HK-2 (cell line): Measurements from ENCODE around the gene ZNF22.

Experiments used
- DNase-seq: peaks from one replicate; pipeline ENCODE4 v3.0.0-alpha.2; 2018; ENCODE audit not compliant: unreplicated experiment

ZNF22 gene

DNA sequence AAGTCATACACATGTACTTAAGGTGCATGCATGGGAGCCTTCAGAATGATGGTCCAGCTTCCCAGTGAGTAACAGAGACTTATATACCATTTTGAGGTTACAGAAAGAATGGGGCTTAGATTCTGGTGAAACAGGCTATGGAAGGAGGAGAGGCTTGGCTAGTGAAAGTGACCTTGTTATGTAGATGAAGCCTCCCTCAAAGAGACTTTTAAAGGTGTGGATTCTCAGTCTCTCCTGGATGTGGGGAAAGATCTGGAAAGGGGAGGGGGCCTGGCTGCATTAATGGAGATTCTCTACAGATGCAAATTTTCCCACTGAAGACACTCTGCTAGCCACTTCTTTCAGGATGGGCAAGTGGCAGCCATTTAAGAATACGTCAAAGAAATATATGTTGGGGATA, 35.6 kb upstream of the ZNF22 start:
- DNase-seq: no peak

DNA sequence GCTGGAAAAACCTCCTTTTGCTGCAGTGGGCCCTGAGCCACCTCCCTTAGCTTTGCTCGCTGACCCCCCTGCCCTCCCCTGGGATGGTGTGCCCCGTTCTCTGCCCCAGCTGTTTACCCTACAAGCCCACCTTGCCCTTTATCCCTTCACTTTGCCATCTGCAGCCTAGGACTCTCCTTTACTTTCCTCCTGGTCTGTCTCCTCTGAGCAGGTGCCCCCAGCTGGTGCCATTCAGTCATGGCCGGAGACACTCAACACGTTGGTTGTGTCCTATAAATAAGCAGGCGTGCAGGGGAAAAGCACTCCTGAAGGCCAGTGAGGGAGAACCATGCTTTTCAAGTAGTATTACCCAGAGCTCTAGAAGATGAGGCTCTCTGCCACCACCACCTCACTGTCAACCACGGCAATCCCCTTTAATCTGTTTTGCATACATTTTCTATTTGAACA, 35.0 kb upstream of the ZNF22 start:
- no peak for DNase-seq

DNA sequence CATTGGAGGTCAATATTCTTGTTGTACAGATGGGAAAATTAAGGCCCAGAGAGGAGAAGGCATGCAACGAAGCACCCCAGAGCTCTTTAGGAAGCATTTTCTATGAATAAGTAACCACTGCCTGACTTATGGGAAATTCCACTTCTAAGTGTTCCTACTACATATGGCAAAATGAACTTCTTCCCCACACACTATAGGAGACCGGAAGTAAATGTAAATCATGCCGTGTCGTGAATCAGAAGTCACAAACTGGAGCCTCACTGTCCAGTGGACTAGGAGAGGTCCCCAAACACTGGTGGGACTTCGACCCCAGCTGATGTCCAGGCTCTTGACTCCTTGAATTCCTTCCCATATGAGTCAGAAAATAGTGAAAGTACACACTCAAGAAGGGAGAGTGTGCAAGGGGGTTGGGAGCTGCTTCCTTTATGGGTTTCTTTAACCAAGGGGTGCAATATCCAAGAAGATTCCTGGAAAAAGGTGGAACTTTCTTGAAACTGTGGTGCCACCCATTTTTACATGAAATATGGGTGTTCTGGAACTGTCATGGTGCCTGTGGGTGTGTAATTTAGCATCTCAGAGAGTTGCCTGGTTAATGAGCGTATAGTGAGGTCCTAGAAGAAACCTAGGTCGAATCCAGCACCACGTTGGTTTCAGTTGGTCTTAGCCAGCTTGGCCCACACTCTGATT, 34.5 kb upstream of the ZNF22 start:
- DNase-seq: no peak

DNA sequence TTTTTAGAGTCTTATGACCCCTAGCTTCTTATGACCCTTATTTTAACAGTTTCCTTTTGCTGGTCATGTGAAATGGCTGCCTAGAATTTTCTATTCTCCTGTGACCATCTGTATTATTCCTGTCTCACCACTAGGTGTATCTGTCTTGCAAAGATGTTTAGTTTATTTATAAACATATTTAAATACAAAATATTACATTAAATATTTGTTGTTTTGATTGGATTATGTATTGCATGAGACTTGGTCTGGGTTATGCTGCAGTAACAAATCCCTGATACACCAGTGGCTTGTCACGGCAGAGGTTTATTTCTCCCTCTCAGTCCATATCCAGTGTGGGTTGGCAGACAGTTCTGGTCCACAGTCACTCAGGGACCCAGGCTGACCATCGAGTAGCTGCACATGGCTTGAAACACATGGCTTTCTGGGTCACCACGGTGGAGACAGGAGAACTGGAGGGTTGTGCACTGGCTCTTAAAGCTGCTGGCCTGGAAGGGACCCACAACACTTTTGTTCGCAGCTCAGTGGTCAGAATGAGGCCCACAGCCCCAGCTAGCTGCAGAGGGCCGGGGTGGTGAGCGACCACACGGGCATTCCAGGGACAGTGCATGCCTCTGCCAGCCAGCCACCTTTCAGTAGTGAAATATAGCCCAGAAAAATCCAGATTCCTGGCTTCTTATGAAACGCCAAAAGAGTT, 33.8 kb upstream of the ZNF22 start:
- DNase-seq: no peak

DNA sequence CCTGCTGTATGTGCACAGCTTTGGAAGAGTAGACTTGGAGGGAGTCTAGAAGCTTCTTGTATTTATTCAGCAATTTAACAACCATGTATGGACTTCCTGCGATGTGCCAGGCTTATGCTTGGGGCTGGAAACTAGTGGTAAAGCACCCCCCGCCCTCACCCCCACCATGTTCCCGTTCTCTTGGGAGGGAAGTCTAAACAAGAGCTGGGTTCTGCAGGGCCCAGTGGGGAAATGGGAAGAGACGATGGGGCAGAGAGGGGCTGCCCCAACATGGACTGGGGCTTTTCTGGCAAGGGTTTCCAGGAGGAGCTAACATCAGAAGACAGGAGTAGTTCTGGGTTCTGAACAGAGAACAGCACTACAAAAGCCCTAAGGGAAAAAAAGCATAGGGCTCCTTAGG, 33.1 kb upstream of the ZNF22 start:
- no peak for DNase-seq

DNA sequence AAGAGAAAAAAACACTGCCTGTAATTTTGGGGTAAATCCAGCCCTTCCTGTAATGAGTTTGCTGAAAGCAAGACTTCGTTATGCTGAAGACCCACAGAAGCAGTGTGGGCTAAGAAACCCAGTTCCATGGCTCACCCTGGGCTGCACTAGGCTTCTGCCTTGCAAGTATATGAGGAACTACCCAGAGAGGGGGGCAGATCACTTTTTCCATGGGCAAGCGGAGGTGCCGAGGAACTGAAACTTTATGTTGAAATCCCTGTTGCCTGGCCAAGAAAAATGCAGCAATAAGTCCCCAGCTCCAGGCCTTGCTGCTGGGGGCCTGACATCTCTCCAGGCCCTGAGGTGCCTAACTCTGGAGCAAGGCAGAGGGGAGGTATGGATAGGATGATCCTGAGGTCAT, 32.6 kb upstream of the ZNF22 start:
- DNase-seq: no peak

DNA sequence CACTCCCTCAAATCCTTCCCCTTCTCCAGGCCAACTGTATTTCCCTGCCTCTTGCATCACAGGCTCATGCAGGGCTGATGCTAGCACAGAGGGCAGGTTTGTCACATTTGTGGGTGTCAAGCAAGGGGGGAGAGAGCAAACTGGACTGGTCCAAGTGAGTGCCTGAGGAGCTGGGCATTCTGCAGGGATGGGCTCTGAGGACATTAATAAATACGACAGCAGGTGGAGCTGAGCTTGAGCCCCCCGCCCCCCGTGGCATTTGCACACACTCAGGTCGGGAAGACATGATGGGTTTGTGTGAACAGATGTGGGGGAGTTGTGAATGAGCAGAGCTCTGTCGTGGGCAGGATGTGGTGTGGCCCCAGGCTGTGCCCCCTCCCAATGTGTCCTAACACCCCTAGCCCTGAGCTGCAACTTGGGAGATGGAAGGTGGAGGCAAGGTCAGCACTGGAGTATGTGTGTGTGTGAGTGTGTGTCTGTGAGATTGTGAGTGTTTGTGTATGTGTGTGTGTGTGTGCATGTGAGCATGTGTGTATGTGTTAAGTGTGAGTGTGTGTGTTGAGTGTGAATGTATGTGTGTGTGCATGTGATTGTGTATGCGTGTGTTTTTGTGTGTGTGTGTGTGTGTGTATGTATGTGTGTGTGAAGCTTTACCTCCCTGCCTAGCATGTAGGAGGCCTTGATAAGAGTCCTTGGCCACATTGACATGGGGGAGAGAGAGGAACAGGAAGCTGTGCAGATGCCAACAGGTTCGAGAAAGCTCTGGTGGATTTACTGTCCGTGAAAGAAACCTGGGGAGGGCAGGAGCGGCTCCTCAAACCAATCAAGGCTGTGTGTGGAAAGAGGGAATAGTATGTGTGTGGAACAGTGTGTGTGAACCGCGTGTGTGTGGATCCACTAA, 32.0 kb upstream of the ZNF22 start:
- DNase-seq: no peak

DNA sequence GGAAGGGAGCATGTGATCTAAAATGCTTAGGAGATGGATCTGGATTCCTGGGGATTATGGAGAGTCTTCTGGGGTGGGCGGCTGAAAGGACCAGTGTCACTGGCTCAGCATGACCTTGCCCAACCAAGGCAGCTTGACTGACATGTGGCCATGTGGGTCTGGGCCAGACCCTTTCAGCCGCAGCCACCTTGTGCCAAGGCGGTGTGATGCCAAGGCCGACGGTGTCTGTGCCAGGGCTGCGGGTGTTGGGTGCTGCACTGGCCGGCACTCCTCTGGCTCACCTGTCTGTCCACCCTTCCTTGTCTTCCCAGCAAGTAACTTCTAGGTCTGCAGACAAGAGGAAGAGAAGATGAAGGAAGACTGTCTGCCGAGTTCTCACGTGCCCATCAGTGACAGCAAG, 30.9 kb upstream of the ZNF22 start:
- no peak for DNase-seq

DNA sequence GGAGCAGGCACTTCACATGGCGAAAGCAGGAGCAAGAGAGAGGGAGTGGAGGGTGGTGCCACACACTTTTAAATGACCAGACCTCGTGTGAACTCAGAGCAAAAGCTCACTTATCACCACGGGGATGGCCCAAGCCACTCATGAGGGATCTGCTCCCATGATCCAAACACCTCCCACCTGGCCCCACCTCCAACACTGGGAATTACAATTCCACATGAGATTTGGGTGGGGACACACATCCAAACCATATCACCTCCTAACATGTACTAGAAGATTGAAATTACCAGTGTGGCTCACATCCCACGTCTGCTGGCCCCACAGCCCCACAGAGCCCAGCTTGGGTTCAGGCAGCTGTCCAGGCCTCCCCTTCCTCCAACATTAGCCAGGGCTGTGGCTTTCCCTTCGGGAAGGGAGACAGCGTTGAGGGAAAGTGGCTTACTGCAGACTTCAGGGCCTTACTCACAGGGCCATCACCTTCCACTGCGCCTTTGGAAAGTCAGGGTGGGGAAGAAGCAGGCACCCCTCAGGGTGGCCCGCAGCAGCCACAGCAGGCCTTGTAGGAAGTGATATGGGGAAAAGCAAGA, 29.8 kb upstream of the ZNF22 start:
- no peak for DNase-seq

DNA sequence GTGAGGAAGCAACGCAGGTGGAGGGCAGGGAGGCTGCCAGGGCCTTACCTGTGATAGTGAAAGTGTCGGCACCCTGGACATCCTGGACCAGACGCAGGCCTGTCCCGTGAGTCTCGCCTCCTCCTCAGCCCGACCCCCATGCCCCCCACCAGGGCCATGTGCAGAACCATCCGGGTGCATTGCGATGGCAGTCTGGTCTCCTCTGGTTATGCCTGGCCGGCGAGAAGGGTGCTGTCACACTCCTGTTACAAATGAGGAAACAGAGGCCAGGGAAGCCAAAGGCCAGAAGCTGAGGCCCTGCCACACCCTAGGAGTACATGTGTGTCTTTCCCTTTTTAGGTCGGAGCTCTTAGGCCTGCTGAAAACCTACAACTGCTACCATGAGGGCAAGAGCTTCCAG, 29.3 kb upstream of the ZNF22 start:
- no peak for DNase-seq

DNA sequence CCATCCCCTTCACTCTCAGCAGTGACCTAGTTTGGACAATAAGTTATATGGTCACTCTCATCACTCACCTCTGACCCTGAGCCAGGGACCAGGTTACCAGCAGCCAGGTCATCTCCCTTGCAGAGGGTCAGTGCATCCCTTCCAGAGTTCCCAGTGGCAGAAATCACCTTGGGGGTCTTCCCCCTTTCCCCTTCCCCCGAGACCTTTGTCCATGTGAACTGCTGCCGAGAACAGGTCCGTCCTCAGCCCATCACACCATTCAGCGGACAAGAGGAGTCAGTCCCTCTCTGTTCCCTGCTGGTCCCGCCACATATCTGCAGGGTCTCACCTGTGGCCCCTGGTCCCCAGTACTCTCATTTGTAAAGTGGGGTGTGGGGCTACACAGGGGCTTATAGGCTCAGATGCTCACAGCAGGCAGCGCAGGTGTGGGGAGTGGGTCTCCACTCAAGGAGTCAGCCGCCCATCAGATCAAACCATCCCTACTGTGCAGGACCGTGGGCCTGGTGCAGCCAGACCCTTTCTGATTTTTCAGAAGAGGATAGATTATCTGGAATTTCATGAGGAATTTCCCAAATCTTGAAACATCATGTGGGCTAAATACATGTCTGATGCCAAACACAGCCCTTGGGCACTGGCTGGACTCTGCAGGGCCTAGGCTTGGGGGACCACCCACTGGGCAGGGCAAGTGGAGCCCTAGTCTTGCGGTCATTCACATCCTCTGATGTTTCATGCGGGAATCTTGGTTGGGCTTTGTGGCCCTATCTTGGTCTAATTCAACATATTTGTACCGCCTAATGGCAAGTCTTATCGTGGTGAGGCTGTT, 28.6 kb upstream of the ZNF22 start:
- DNase-seq: no peak

DNA sequence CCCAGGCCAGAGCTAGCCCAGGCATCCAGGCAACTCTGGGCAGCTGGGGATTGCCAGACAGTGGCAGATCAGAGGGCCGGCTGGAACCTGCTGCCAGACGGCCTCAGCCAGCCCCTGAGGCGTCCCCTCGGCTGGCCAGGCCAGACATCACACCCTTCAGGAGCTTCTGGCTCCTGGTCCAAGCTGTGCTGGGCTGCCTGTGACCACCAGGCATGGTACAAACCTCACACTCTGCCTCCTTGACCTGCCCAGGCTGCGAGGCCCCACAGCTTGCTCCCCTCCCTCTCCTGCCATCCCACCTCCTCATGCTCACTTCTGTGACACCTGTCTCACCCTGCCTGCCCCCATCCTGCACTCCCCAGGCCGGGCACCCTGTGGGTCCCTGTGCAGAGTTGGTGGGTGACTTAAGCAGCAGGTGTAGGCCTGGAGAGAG, 27.8 kb upstream of the ZNF22 start:
- no peak for DNase-seq

DNA sequence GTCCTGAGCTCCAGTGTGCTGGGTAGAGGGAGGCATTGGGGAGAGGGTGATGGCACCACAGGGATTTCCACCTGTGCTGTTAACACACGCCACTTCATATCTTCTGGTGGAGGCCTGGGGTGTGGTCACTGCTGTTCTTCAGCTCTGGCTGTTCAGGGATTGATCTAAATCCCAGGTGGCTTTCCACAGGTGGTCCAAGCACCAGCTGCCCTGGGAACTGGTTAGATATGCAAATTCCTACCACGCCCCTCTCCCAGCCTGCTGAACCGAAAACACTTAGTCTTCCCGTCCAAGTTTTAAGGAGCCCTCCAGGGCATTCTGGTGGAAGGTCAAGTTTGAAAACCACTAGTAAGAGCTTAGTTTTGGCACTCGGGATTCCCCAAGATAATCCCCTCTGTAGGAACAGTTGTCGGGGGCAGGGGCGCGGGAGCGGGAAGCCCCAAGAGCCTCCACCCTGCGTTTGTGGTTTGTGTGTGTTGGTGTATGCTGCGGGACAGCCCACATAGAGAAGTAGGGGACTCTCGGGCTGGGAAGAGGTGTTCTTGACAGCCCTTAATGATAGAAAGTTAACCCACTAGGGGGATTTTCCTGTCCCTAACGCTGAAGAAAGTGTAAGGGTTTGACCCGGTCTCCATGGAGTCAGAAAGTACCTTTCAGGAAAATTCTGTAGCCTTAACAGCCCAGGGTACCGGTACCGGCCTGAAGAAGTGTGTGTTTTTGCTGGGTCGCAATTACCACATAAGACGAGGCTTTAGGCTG, 27.2 kb upstream of the ZNF22 start:
- no peak for DNase-seq

DNA sequence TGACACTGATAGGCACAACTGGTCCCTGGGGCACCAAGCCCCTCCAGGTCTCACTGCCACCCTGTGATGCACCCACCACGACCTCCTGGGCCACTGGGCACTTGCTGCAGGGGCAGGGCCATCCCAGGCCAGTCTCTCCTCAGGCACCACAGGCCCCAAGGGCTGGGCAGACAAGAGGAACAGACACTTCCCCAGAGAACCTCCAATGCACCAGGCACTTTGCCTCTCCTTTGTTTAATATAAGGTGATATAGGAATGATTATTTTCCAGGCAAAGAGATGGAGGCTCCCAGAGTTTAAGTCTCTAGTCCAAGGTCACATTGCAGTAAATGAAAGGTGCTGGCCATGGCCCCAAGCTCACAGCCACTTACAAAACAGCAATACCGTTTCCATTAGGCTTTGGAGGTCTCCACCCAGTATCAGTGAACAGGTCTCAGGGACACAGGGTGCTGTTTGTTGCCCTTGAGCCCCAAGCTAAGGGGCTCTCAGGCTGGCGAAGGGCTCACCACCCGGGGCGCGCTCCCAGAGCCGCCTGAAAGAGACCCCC, 26.6 kb upstream of the ZNF22 start:
- no peak for DNase-seq

DNA sequence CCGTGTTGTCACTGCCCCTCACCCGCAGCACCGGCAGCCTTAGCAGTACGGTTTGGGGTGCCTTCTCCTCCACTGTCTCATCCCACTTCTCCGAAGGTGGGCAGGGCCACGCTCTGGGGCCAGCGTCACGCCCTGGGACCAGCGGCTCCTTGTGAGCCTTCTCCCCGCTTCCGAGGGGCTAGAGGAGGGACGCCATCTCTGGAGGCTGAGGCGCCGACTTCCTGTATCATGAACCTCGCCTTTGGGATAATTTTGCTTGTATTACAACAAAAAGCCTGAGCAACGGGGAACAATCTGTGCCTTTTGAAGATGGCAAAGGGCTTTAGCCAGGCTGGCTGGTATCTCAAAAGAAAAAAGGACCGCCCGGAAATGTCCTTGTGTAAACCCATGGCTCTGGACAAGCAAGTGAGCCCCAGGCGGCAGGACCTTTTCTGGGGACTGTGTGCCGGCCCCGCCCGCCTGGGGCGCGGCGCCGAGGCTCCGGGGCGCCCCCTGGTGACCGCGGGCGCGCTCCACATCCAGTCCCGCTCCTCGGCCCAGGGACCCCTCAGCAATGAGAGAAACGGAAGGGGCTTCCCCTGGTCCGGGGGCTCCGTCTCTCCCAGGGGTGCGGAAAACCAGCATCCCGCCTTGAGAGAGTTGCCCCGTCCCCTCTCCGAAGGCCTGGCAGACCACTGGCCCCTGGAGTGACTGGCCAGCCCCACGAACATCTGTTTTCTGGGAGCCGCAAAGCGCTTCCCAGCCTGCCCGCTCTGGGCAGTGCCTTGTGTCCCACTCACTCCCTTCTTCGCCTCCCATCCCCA, 25.9 kb upstream of the ZNF22 start:
- DNase-seq: peak; percentile 83

DNA sequence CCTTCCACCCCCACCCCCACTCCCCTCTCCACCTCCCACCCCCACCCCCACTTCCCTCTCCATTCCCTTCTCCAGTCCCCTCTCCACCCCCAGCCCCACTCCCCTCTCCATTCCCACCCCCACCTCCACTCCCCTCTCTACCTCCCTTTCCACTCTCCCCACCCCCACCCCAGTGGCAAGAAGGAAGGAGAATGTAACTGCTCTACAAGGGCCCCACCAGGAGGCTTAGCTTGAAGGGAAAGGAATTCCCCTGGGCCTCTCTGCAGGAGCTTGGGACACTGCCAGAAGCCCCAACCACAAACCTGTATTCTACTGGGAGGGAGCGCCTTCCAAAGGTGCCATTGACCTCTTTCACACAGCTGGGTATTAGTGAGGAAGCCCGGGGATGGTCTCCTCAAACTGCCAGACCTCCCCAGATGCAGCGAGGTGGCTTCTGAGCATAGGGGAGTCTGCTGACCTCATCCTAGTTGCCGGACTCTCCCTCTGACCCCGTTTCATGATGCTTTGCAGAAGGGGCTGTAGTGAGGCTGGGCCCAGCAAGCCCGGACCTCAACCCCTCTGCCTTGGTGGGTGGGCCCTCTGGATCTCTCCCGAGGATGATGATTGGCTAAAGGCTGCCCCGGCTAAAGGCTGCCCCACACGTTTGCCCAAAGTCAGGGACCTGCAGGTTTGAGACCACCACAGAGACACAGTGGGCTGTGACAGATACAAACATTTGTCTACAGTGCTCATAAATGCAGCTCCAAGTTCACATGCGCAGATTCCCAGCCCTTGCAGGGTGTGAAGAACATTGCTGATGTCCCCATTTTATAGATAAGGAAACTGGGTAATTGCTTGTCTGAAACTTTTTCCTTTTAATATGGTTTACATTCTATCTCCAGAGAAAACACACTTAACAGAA, 25.0 kb upstream of the ZNF22 start:
- peak; percentile 92 for DNase-seq

DNA sequence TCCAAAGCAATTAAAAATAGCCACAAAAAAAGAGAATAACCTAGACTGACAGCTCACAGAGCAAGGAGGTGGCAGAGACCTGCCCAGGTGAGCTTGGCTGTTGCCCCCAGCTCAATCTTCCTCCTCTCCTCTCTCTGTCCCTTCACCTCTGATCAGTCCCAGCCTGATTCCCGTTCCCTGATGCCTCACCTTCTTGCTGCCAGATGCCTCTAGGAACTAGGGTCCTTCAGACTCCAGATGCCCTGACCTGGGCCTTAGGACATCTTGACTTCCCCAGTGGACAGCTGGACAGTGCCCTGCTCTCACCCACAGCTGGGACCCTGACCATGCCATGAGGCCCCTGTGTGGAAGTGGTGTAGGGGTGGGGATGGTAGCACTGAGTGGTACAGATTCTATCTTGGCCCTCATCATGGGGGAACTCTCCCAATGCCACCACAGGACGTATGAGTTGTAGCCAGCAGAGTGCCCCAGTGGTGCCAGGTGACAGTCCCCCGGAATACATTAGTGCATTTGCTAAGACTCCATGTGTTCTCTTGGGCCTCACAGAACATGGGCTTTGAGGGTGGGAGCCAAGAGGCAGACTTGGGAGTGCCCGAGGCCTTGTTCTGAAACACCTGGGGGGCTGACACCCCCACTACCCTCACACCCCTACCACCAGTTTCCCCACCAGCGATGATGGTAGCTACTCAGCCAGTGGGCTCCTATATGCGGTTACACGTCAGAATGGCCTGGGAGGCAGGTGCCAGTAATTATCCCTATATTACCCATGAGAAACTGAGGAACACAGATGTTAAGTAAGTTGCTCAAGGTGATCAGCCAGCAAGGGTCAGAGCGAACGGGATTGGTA, 24.1 kb upstream of the ZNF22 start:
- no peak for DNase-seq
